Psoas muscle (tissue), 8 donors: Measurements from ENCODE around the gene SLC15A1. TPM values are rescaled to one million over a fixed set of nuclear protein-coding genes. Genes with fewer than 3 reads are reported as not detected.

ENCODE experiments used
- ATAC-seq, 4 donors: fragments of 200-7000 bp; cut with Tn5 transposase; one replicate each; pipeline ENCODE4 v1.9.1; 2020; ENCODE audit warnings: moderate library complexity in 3 of 4, mild to moderate bottlenecking in 2 of 4
- DNase-seq, 2 donors: peaks; one replicate each; pipeline ENCODE4 v3.0.0-alpha.2; 2020
- H3K27ac ChIP-seq: fragments of 200-600 bp; one replicate; pipeline ENCODE4 v1.8.0; 2022
- H3K27me3 ChIP-seq, 3 donors: fragments of 200-600 bp in 1 of 3; one replicate each; pipeline versions ENCODE4 v1.6.1 to v1.8.0; 2013 to 2022; ENCODE audit warnings: low read length in 2 of 3, mild to moderate bottlenecking in 2 of 3, moderate library complexity in 1 of 3; ENCODE audit not compliant: insufficient read depth in 3 of 3
- H3K36me3 ChIP-seq, 2 donors: fragments of 200-600 bp in 1 of 2; one replicate each; pipeline versions ENCODE4 v1.6.1 to v1.8.0; 2013 to 2022; ENCODE audit warnings: low read depth in 1 of 2, mild to moderate bottlenecking in 1 of 2, moderate library complexity in 1 of 2; ENCODE audit not compliant: insufficient read depth in 1 of 2
- H3K4me1 ChIP-seq: fragments of 200-600 bp; one replicate; pipeline ENCODE4 v1.8.0; 2022
- H3K4me3 ChIP-seq: fragments of 200-600 bp; one replicate; pipeline ENCODE4 v1.8.0; 2022; ENCODE audit warnings: mild to moderate bottlenecking
- H3K9me3 ChIP-seq: fragments of 200-600 bp; one replicate; pipeline ENCODE4 v1.8.0; 2022
- WGBS, 3 donors: extraction: QIAGEN DNeasy Blood & Tissue Kit; methylation state at CpG; one replicate each; pipeline versions ENCODE4 v1.1.6 to v1.1.7; 2013; 5-methylcytosine and 5-hydroxymethylcytosine counted together
- intact Hi-C, 2 donors: fragments of 100-400 bp; cut with DNase I; formaldehyde crosslinking; loops; one replicate each; pipeline versions ENCODE4 v1.11.0 to v1.14.2; 2022
- polyA plus RNA-seq, 3 donors: library from polyadenylated mRNA; stranded (reverse); fragments of 200-250 nt; gene quantifications; one replicate each; pipeline ENCODE4 v1.2.3, GENCODE V29; 2013
- total RNA-seq, 4 donors: library from RNA; stranded (reverse); fragmentation: NEBNext Ultra II Directional in 2 of 4; extraction: Animal tissue kit (Norgen Biotek cat#: 25700) in 2 of 4; gene quantifications; one replicate each; pipeline versions ENCODE4 v1.2.1 to v1.2.4, GENCODE V29; 2021 to 2023
- TF ChIP-seq, protein P1 (sequence below): fragments of 200-600 bp; IDR thresholded peaks from one replicate; pipeline ENCODE4 v1.8.0; 2022; ENCODE audit warnings: antibody characterized with exemption
- donor health status: healthy with polysubstance abuse.
- donor health status: DM: no; HTN: no; CAD: no; lungs with moderate emphysema.
- donor health status: Bipolar disorder and iron deficiency.
- donor health status: healthy.
- donor health status: DM: yes; HTN: yes; CAD: no.
- donor health status: DM: no; HTN: no; CAD: no.
- donor health status: DM: no; HTN: no; CAD: no.
- donor health status: DM: yes; HTN: yes; CAD: no.

SLC15A1 gene
- total and polyA plus RNA-seq, 7 donors = 0.03 to 0.19 (median 0.08) TPM; not detected in 4

DNA sequence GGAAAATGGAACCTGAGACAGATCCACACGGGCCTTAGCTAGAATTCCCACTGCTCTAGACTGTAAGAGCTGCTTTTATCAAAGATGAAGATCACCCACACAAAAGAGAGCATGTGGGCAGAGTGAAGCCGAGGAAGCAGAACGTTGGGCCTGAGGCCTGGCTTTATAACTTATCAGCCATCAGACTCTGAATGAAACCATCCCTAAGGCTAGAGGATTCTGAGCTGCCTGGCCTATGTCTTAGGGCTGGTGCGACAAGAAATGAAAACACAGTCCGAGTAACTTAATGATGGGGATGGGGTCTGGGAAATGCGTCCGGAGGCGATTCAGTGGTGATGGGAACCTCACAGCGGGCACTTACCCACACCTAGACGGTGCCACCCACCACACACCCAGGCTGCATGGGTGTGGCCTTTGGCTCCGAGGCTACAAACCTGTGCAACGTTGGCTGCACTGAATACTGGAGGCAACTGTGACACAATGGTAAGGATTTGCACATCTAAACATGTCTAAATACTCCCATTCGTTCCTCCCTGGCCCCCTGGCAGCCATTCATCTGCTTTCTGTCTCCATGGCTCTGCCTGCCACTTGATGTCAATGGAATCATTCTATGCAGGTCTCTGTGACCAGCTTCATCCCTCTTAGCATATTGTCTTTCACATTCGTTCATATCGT is 62.0 kb downstream of the SLC15A1 start:
- Histone ChIP-seq H3K9me3 (no peaks in the 10 kb centered on the region), H3K4me1 (no peaks in the 10 kb centered on the region), H3K27me3 (no peaks in the 10 kb centered on the region), H3K27ac (no peak overlapping the region), H3K36me3 (no peaks in the 10 kb centered on the region), H3K4me3 (no peak overlapping the region)
- intact Hi-C loops = no loop called here
- DNase-seq = no peak
- 80 to 85% (median 81%) methylated on average over 15 of the region's 15 CpGs for WGBS, 3 donors
- TF ChIP-seq, protein P1, sequence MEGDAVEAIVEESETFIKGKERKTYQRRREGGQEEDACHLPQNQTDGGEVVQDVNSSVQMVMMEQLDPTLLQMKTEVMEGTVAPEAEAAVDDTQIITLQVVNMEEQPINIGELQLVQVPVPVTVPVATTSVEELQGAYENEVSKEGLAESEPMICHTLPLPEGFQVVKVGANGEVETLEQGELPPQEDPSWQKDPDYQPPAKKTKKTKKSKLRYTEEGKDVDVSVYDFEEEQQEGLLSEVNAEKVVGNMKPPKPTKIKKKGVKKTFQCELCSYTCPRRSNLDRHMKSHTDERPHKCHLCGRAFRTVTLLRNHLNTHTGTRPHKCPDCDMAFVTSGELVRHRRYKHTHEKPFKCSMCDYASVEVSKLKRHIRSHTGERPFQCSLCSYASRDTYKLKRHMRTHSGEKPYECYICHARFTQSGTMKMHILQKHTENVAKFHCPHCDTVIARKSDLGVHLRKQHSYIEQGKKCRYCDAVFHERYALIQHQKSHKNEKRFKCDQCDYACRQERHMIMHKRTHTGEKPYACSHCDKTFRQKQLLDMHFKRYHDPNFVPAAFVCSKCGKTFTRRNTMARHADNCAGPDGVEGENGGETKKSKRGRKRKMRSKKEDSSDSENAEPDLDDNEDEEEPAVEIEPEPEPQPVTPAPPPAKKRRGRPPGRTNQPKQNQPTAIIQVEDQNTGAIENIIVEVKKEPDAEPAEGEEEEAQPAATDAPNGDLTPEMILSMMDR = no peak
- no peak for ATAC-seq

GRCh38 chr13:98689347-98689968 is 63.0 kb downstream of the SLC15A1 start:
- Histone ChIP-seq H3K27me3 (no peaks in the 10 kb centered on the region), H3K9me3 (no peaks in the 10 kb centered on the region), H3K36me3 (no peaks in the 10 kb centered on the region), H3K4me3 (no peak overlapping the region), H3K27ac (no peak overlapping the region), H3K4me1 (no peaks in the 10 kb centered on the region)
- DNase-seq (no peak), ATAC-seq (no peak)
- intact Hi-C loops = no loop called here
- 92 to 93% (median 93%) methylated on average over 6 of the region's 6 CpGs for WGBS, 3 donors
- TF ChIP-seq, protein P1 = no peak

- TF ChIP-seq, protein P1 = no peak
- H3K4me3 ChIP-seq = no peak overlapping the region
- no peaks in the 10 kb centered on the region for H3K36me3 ChIP-seq
- H3K9me3 ChIP-seq = no peaks in the 10 kb centered on the region
- intact Hi-C loops = no loop called here
- H3K27ac ChIP-seq = no peak overlapping the region
- no peak for ATAC-seq
- no peaks in the 10 kb centered on the region for H3K4me1 ChIP-seq
- 49 to 54% (median 49%) methylated on average over 2 of the region's 2 CpGs for WGBS, 3 donors
- DNase-seq = no peak
- no peaks in the 10 kb centered on the region for H3K27me3 ChIP-seq
Observed at GRCh38 chr13:98688373-98688772, 64.1 kb downstream of the SLC15A1 start.

DNA sequence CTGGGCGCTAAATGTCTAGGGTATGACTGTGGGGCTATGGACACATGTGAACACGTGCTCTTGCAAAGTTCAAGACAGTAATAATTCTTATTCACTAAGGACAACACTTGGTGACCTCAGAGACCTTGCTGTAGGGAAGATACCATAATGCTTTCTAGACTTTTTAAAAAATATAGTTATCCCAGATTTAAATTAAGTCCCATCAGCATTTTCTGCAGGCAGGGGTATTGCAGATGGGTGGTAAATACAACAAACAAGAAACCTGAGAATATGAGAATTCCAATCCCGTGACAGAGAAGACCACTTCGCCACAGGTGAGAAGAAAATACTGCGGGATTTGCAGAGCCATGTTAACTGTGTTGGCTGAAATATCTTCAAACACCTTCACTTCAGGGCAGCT is 65.2 kb downstream of the SLC15A1 start:
- H3K27me3 ChIP-seq = no peaks in the 10 kb centered on the region
- no peak overlapping the region for H3K27ac ChIP-seq
- WGBS, 3 donors = 66 to 73% (median 68%) methylated on average over 5 of the region's 5 CpGs
- no peaks in the 10 kb centered on the region for H3K9me3 ChIP-seq
- intact Hi-C loops = no loop called here
- no peak for ATAC-seq
- H3K4me1 ChIP-seq = no peaks in the 10 kb centered on the region
- no peaks in the 10 kb centered on the region for H3K36me3 ChIP-seq
- TF ChIP-seq, protein P1 = no peak
- no peak overlapping the region for H3K4me3 ChIP-seq
- DNase-seq = no peak

DNA sequence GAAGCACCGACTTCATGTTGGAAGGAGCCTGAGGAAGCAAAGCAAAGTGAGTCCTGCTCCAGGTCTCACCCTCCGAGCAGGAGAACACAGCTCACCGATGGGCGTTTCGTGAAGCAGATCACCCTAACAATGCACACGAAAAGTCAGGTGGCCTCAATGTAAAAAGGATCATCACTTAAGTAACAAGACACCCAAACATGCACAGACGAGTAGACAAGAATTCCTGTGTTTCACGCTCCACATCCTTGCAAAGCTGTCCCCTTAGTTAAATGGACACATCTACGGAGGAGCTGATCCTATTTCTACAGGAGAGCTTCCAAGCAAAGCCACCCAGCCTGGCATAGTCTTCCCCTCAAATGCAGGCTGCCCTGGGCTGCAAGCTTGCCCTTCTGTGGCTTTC is 66.2 kb downstream of the SLC15A1 start:
- Histone ChIP-seq H3K4me3 (no peak overlapping the region), H3K9me3 (no peaks in the 10 kb centered on the region), H3K27ac (no peak overlapping the region), H3K4me1 (no peaks in the 10 kb centered on the region), H3K36me3 (no peaks in the 10 kb centered on the region), H3K27me3 (no peaks in the 10 kb centered on the region)
- ATAC-seq (no peak), DNase-seq (no peak)
- TF ChIP-seq, protein P1 = no peak
- intact Hi-C loops = no loop called here
- WGBS, 3 donors = 70 to 74% (median 73%) methylated on average over 9 of the region's 9 CpGs
